Measurements from ENCODE around the gene MAN1A2. TPM values are rescaled to one million over a fixed set of nuclear protein-coding genes. Genes with fewer than 3 reads are reported as not detected.
"Not testable (repeated sequence)": the region's sequence is repeated elsewhere in the genome, so short reads cannot be mapped to it uniquely, and the experiment has no call there.

MAN1A2 gene
- total RNA-seq, 5 donors from 2014 or later (not counting 1 experiment from before 2014, with no cell fraction given) = 43.3 to 64.4 (median 51.4) TPM

- DNase-seq (no peak), ATAC-seq (replicated peaks in 1 of 4) (no peak)
- Mint-ChIP-seq H3K36me3 (peaks cover 5% of the 10 kb centered on the region), H3K4me3 (no peak overlapping the region), H3K27ac (no peak overlapping the region), H3K27me3 (no peaks in the 10 kb centered on the region), H3K4me1 (no peaks in the 10 kb centered on the region), H3K9me3 (peaks cover 8 to 11% (median 8%) of the 10 kb centered on the region in 3 donors)
- H3K36me3 ChIP-seq (ENCODE audit: control insufficient read depth in 2 of 2, extremely low read depth in 1 of 2, insufficient read depth in 1 of 2, low read length in 1 of 2) = no peaks in the 10 kb centered on the region
- H3K9me3 ChIP-seq = no peaks in the 10 kb centered on the region
- CTCF ChIA-PET = interaction anchor here in 1 of 2 donors (1.0 kb wide), 1 partner anchor 26 kb away, joined by 3 read pairs; no protein-coding TSS in a partner anchor
- no peaks in the 10 kb centered on the region for H3K27me3 ChIP-seq (replicated peaks in 1 of 2; ENCODE audit: control insufficient read depth in 2 of 2, extremely low read depth in 1 of 2, insufficient read depth in 2 of 2, low read length in 1 of 2)
- no peak overlapping the region for H3K4me3 ChIP-seq (ENCODE audit: control insufficient read depth in 1 of 2, extremely low read depth in 1 of 2, low read length in 1 of 2)
- H3K4me1 ChIP-seq (ENCODE audit: control insufficient read depth in 1 of 2, extremely low read depth in 1 of 2, insufficient read depth in 2 of 2, low read length in 2 of 2) = no peaks in the 10 kb centered on the region
- H3K27ac ChIP-seq (ENCODE audit: low read length) = no peak overlapping the region
- POLR2A ChIA-PET = interaction anchor here in 1 of 2 donors (0.5 kb wide), 1 partner anchor 70 kb away, joined by 7 read pairs; no protein-coding TSS in a partner anchor
Measured at GRCh38 chr1:117556976-117557375, 189.7 kb downstream of the MAN1A2 start.

GRCh38 chr1:117558451-117558850, 191.2 kb downstream of the MAN1A2 start:
- POLR2A ChIA-PET; H3K4me1 Mint-ChIP-seq; CTCF ChIA-PET; H3K36me3 ChIP-seq (ENCODE audit: control insufficient read depth in 2 of 2, extremely low read depth in 1 of 2, insufficient read depth in 1 of 2, low read length in 1 of 2); H3K9me3 ChIP-seq; H3K4me1 ChIP-seq (ENCODE audit: control insufficient read depth in 1 of 2, extremely low read depth in 1 of 2, insufficient read depth in 2 of 2, low read length in 2 of 2); H3K27me3 Mint-ChIP-seq; H3K27me3 ChIP-seq (replicated peaks in 1 of 2; ENCODE audit: control insufficient read depth in 2 of 2, extremely low read depth in 1 of 2, insufficient read depth in 2 of 2, low read length in 1 of 2); H3K27ac Mint-ChIP-seq; H3K4me3 Mint-ChIP-seq; H3K27ac ChIP-seq (ENCODE audit: low read length); H3K4me3 ChIP-seq (ENCODE audit: control insufficient read depth in 1 of 2, extremely low read depth in 1 of 2, low read length in 1 of 2); ATAC-seq (replicated peaks in 1 of 4); H3K36me3 Mint-ChIP-seq: not testable (repeated sequence)
- peak in 8 of 35 experiments; percentile 7 to 32 (median 24) for DNase-seq
- peaks cover 8 to 11% (median 8%) of the 10 kb centered on the region in 3 donors for H3K9me3 Mint-ChIP-seq

- Histone ChIP-seq H3K27ac (ENCODE audit: low read length) (no peak overlapping the region), H3K9me3 (no peaks in the 10 kb centered on the region), H3K4me1 (ENCODE audit: control insufficient read depth in 1 of 2, extremely low read depth in 1 of 2, insufficient read depth in 2 of 2, low read length in 2 of 2) (no peaks in the 10 kb centered on the region), H3K36me3 (ENCODE audit: control insufficient read depth in 2 of 2, extremely low read depth in 1 of 2, insufficient read depth in 1 of 2, low read length in 1 of 2) (no peaks in the 10 kb centered on the region), H3K4me3 (ENCODE audit: control insufficient read depth in 1 of 2, extremely low read depth in 1 of 2, low read length in 1 of 2) (no peak overlapping the region), H3K27me3 (replicated peaks in 1 of 2; ENCODE audit: control insufficient read depth in 2 of 2, extremely low read depth in 1 of 2, insufficient read depth in 2 of 2, low read length in 1 of 2) (peaks cover 0 to 7% of the 10 kb centered on the region in 2 experiments)
- DNase-seq (no peak), ATAC-seq (replicated peaks in 1 of 4) (no peak)
- peaks cover 8 to 11% (median 8%) of the 10 kb centered on the region in 3 donors for H3K9me3 Mint-ChIP-seq
- H3K4me3 Mint-ChIP-seq = no peak overlapping the region
- POLR2A ChIA-PET = no interaction called here
- no peaks in the 10 kb centered on the region for H3K27me3 Mint-ChIP-seq
- peaks cover 5% of the 10 kb centered on the region for H3K36me3 Mint-ChIP-seq
- 90% methylated on average over 3 of the region's 3 CpGs for WGBS (ENCODE audit: insufficient coverage)
- CTCF ChIA-PET = no interaction called here
- no peaks in the 10 kb centered on the region for H3K4me1 Mint-ChIP-seq
- H3K27ac Mint-ChIP-seq = no peak overlapping the region
Measured at GRCh38 chr1:117559139-117559538, 191.9 kb downstream of the MAN1A2 start.

DNA sequence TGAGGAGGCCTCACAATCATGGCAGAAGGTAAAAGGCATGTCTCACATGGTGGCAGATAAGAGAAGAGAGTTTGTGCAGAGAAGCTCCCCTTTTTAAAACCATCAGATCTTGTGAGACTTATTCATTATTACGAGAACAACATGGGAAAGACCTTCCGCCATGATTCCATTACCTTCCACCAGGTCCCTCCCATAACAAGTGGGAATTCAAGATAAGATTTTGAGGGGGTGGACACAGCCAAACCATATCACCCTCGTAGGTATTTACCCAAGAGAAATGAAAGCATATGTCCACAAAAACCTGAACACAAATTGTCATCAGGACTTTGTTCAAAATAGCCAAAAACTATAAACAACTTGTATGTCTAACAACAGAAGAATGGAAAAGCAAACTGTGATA, 192.7 kb downstream of the MAN1A2 start:
- peaks cover 8 to 11% (median 8%) of the 10 kb centered on the region in 3 donors for H3K9me3 Mint-ChIP-seq
- Histone ChIP-seq H3K36me3 (ENCODE audit: control insufficient read depth in 2 of 2, extremely low read depth in 1 of 2, insufficient read depth in 1 of 2, low read length in 1 of 2) (no peaks in the 10 kb centered on the region), H3K4me3 (ENCODE audit: control insufficient read depth in 1 of 2, extremely low read depth in 1 of 2, low read length in 1 of 2) (no peak overlapping the region), H3K27ac (ENCODE audit: low read length) (no peak overlapping the region), H3K9me3 (no peaks in the 10 kb centered on the region), H3K4me1 (ENCODE audit: control insufficient read depth in 1 of 2, extremely low read depth in 1 of 2, insufficient read depth in 2 of 2, low read length in 2 of 2) (no peaks in the 10 kb centered on the region), H3K27me3 (replicated peaks in 1 of 2; ENCODE audit: control insufficient read depth in 2 of 2, extremely low read depth in 1 of 2, insufficient read depth in 2 of 2, low read length in 1 of 2) (peaks cover 0 to 7% of the 10 kb centered on the region in 2 experiments)
- H3K4me3 Mint-ChIP-seq = no peak overlapping the region
- ATAC-seq (replicated peaks in 1 of 4) = no peak
- no peaks in the 10 kb centered on the region for H3K27me3 Mint-ChIP-seq
- DNase-seq = no peak
- H3K4me1 Mint-ChIP-seq = no peaks in the 10 kb centered on the region
- POLR2A ChIA-PET = no interaction called here
- H3K36me3 Mint-ChIP-seq = peaks cover 5% of the 10 kb centered on the region
- CTCF ChIA-PET = no interaction called here
- H3K27ac Mint-ChIP-seq = no peak overlapping the region
- no CpG with 5 or more reads among the region's 3 CpGs for WGBS (ENCODE audit: insufficient coverage)

DNA sequence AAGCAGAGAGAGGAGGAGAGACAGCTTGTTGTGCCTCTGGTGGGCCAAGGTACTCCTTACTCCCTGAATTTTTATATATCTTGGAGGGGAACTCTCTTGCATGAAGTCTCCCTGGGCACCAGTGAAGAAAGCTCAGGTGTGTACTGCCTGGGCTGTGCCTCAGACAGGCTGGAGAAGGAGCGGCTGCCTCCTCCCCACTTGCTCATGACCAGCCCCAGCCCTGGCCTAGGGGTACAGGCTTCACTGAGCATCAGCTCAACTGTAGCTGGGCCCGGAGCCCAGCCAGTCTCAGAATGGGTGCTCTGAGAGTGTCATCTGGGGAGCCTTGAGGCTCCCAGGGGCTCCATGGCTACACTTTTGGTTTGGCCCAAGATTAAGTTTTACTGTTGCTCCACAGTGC, 193.8 kb downstream of the MAN1A2 start:
- WGBS (ENCODE audit: insufficient coverage) = 89% methylated on average over 2 of the region's 2 CpGs
- ChIA-PET CTCF (no interaction called here), POLR2A (no interaction called here)
- no peaks in the 10 kb centered on the region for H3K4me1 ChIP-seq (ENCODE audit: control insufficient read depth in 1 of 2, extremely low read depth in 1 of 2, insufficient read depth in 2 of 2, low read length in 2 of 2)
- H3K4me1 Mint-ChIP-seq = no peaks in the 10 kb centered on the region
- peaks cover 0 to 12% of the 10 kb centered on the region in 2 experiments for H3K27me3 ChIP-seq (replicated peaks in 1 of 2; ENCODE audit: control insufficient read depth in 2 of 2, extremely low read depth in 1 of 2, insufficient read depth in 2 of 2, low read length in 1 of 2)
- H3K9me3 ChIP-seq = no peaks in the 10 kb centered on the region
- H3K36me3 Mint-ChIP-seq = peaks cover 5% of the 10 kb centered on the region
- H3K27ac Mint-ChIP-seq = no peak overlapping the region
- peak in 1 of 35 experiments; percentile 1 for DNase-seq
- no peak overlapping the region for H3K4me3 ChIP-seq (ENCODE audit: control insufficient read depth in 1 of 2, extremely low read depth in 1 of 2, low read length in 1 of 2)
- no peaks in the 10 kb centered on the region for H3K36me3 ChIP-seq (ENCODE audit: control insufficient read depth in 2 of 2, extremely low read depth in 1 of 2, insufficient read depth in 1 of 2, low read length in 1 of 2)
- ATAC-seq (replicated peaks in 1 of 4) = no peak
- no peak overlapping the region for H3K4me3 Mint-ChIP-seq
- H3K27ac ChIP-seq (ENCODE audit: low read length) = no peak overlapping the region
- H3K27me3 Mint-ChIP-seq = no peaks in the 10 kb centered on the region
- H3K9me3 Mint-ChIP-seq = peaks cover 8 to 11% (median 8%) of the 10 kb centered on the region in 3 donors

- Mint-ChIP-seq H3K27me3 (no peaks in the 10 kb centered on the region), H3K4me3 (no peak overlapping the region), H3K9me3 (peaks cover 8 to 11% (median 8%) of the 10 kb centered on the region in 3 donors), H3K27ac (no peak overlapping the region), H3K4me1 (no peaks in the 10 kb centered on the region), H3K36me3 (peaks cover 5% of the 10 kb centered on the region)
- WGBS (ENCODE audit: insufficient coverage) = 55% methylated on average over 1 of the region's 2 CpGs
- Histone ChIP-seq H3K4me3 (ENCODE audit: control insufficient read depth in 1 of 2, extremely low read depth in 1 of 2, low read length in 1 of 2) (no peak overlapping the region), H3K9me3 (no peaks in the 10 kb centered on the region), H3K4me1 (ENCODE audit: control insufficient read depth in 1 of 2, extremely low read depth in 1 of 2, insufficient read depth in 2 of 2, low read length in 2 of 2) (no peaks in the 10 kb centered on the region), H3K27ac (ENCODE audit: low read length) (no peak overlapping the region), H3K27me3 (replicated peaks in 1 of 2; ENCODE audit: control insufficient read depth in 2 of 2, extremely low read depth in 1 of 2, insufficient read depth in 2 of 2, low read length in 1 of 2) (peaks cover 0 to 17% of the 10 kb centered on the region in 2 experiments), H3K36me3 (ENCODE audit: control insufficient read depth in 2 of 2, extremely low read depth in 1 of 2, insufficient read depth in 1 of 2, low read length in 1 of 2) (no peaks in the 10 kb centered on the region)
- POLR2A ChIA-PET = no interaction called here
- CTCF ChIA-PET = no interaction called here
- DNase-seq (no peak), ATAC-seq (replicated peaks in 1 of 4) (no peak)
Measured at GRCh38 chr1:117561551-117561950, 194.3 kb downstream of the MAN1A2 start.
